Cardiac muscle cell (in vitro differentiated cells and primary cell): ENCODE data around the gene UMOD. TPM values are rescaled to one million over a fixed set of nuclear protein-coding genes. Genes with fewer than 3 reads are reported as not detected.
"Not testable (repeated sequence)": the region's sequence is repeated elsewhere in the genome, so short reads cannot be mapped to it uniquely, and the experiment has no call there.

Experiments
- DNase-seq, 2 donors: peaks; one replicate each; pipeline versions ENCODE4 v3.0.0 to v3.0.0-alpha.2; 2010 to 2017; ENCODE audit warnings: low read depth in 1 of 2, low spot score in 1 of 2
- H3K27ac ChIP-seq: fragments of 200-600 bp; sonication (generic); 2 replicates; pipeline ENCODE4 v1.5.1; 2016
- H3K27me3 ChIP-seq: fragments of 200-600 bp; sonication (generic); 2 replicates; pipeline ENCODE4 v1.6.0; 2016; ENCODE audit warnings: control low read depth
- H3K36me3 ChIP-seq: fragments of 200-600 bp; sonication (generic); 2 replicates; pipeline ENCODE4 v1.5.1; 2016; ENCODE audit warnings: control low read depth
- H3K4me1 ChIP-seq: fragments of 200-600 bp; sonication (generic); 2 replicates; pipeline ENCODE4 v1.8.1; 2017; ENCODE audit warnings: low read depth, mild to moderate bottlenecking, mixed run types
- H3K4me3 ChIP-seq: fragments of 200-600 bp; sonication (generic); 2 replicates; pipeline ENCODE4 v1.5.1; 2016; ENCODE audit warnings: mild to moderate bottlenecking
- H3K9me3 ChIP-seq: fragments of 200-600 bp; sonication (generic); 2 replicates; pipeline ENCODE4 v1.5.1; 2017; ENCODE audit warnings: low read depth, mild to moderate bottlenecking, control low read depth
- CTCF ChIP-seq: IDR thresholded peaks from 2 replicates; pipeline ENCODE4 v1.5.1; 2012; ENCODE audit warnings: low read depth, mild to moderate bottlenecking, low read length
- polyA plus RNA-seq: library from polyadenylated mRNA; unstranded; fragments of >200 nt; fragmentation: Nextera tagmentation; extraction: Ambion mirVana; gene quantifications from 2 replicates; pipeline ENCODE4 v1.2.1, GENCODE V29; 2016
- total RNA-seq: library from RNA; depleted of rRNA; stranded (reverse); fragments of >200 nt; gene quantifications from 2 replicates; pipeline ENCODE4 v1.2.3, GENCODE V29; 2016

The UMOD gene
- total and polyA plus RNA-seq, 2 experiments from 2014 or later, result not detected

GRCh38 chr16:20326321-20326720 lies 26.2 kb downstream of the UMOD start:
- H3K36me3 ChIP-seq, result no peaks in the 10 kb centered on the region
- TF ChIP-seq CTCF, result no peak
- H3K9me3 ChIP-seq, result no peaks in the 10 kb centered on the region
- no peak overlapping the region for H3K27ac ChIP-seq
- H3K4me1 ChIP-seq, result no peaks in the 10 kb centered on the region
- no peak overlapping the region for H3K4me3 ChIP-seq
- DNase-seq, result no peak
- H3K27me3 ChIP-seq, result no peaks in the 10 kb centered on the region

DNA sequence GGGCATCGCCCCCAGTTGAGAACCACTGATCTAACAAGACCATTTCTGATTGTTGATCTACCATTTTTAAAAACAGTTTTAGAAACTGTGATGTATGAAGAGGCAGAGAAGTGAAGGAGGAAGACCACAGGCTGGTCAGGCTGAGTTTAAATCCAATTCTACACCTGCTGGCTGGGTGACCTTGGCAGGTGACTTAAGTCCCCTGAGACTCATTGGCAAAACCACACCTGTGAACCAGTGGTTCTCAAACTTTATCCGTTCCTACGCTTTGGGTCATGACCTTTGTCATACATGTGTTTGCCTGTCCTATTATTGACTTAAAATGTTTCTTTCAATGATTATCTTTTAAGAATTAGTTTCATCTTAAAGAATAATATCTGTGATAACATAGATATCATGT lies 27.5 kb downstream of the UMOD start:
- no peaks in the 10 kb centered on the region for H3K9me3 ChIP-seq
- no peaks in the 10 kb centered on the region for H3K4me1 ChIP-seq
- no peaks in the 10 kb centered on the region for H3K36me3 ChIP-seq
- H3K4me3 ChIP-seq, result no peak overlapping the region
- no peak for DNase-seq
- no peak overlapping the region for H3K27ac ChIP-seq
- TF ChIP-seq CTCF, result no peak
- H3K27me3 ChIP-seq, result no peaks in the 10 kb centered on the region

GRCh38 chr16:20323591-20324117 lies 28.9 kb downstream of the UMOD start:
- Histone ChIP-seq H3K36me3 (no peaks in the 10 kb centered on the region), H3K4me1 (no peaks in the 10 kb centered on the region), H3K9me3 (no peaks in the 10 kb centered on the region), H3K27ac (no peak overlapping the region), H3K4me3 (no peak overlapping the region), H3K27me3 (no peaks in the 10 kb centered on the region)
- no peak for DNase-seq
- no peak for TF ChIP-seq CTCF

DNA sequence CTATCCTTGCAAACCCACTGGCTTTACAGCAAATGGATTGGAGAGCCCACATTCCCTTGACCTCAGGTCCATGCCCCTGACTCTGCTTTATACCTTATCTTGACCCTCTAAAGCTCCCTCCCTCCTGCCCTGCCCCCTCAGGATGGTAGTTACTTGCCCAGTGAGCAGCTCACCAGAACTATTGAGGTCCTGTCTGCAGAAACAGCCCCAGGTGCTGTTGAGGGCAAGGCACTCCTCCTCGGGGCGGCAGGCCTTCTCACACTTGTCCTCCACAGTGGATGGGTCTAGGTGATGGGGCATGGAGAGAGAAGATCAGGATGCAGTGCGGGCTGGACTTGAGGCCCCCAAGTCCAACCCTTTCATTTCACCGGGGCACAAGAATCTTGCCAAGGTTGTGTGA lies 29.8 kb downstream of the UMOD start:
- no peak for TF ChIP-seq CTCF
- DNase-seq, result no peak
- Histone ChIP-seq H3K4me1 (no peaks in the 10 kb centered on the region), H3K27ac (no peak overlapping the region), H3K27me3 (no peaks in the 10 kb centered on the region), H3K36me3 (no peaks in the 10 kb centered on the region), H3K9me3 (no peaks in the 10 kb centered on the region), H3K4me3 (no peak overlapping the region)

DNA sequence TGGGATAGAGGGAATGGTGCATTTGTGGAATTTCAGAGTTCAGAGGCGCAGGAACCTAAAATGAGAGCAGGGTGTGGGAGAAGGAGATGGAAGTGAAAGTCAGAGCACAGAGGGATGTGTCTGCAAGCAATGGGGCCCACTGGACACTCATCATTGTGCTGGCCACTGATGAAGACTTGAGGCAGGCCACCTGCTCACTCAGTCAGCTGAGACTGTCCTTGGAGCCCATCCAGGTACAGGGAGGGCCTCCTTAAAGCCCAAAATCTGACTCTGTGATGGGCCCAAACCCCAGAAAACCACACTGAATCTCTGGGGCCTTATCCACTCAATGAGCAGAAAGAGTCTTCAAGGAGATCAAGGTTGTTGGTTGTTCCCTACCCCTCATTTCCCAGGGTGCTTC lies 30.8 kb downstream of the UMOD start:
- Histone ChIP-seq H3K27me3 (peaks cover 2% of the 10 kb centered on the region), H3K27ac (no peak overlapping the region), H3K4me1 (no peaks in the 10 kb centered on the region), H3K9me3 (no peaks in the 10 kb centered on the region), H3K36me3 (no peaks in the 10 kb centered on the region), H3K4me3 (no peak overlapping the region)
- DNase-seq, result no peak
- TF ChIP-seq CTCF, result no peak

GRCh38 chr16:20321051-20321450 lies 31.5 kb downstream of the UMOD start:
- H3K9me3 ChIP-seq, DNase-seq, H3K27me3 ChIP-seq, H3K4me3 ChIP-seq, H3K4me1 ChIP-seq, H3K36me3 ChIP-seq, H3K27ac ChIP-seq: not testable (repeated sequence)
